GM19324 (cell line): ENCODE data around the gene UGGT2.
"Not testable (repeated sequence)": the region's sequence is repeated elsewhere in the genome, so short reads cannot be mapped to it uniquely, and the experiment has no call there.

Source experiments
- ATAC-seq: cut with Tn5 transposase; IDR thresholded peaks from one replicate; pipeline ENCODE4 v1.9.1; 2021; ENCODE audit warnings: mild to moderate bottlenecking, moderate library complexity; ENCODE audit not compliant: unreplicated experiment, low FRiP score

Gene UGGT2

GRCh38 chr13:96052656-96053002 lies 572 bp downstream of the UGGT2 start:
- ATAC-seq, result peak; percentile 37

GRCh38 chr13:96051946-96052345 lies 1.3 kb downstream of the UGGT2 start:
- not testable (repeated sequence) for ATAC-seq

GRCh38 chr13:96051491-96051890 lies 1.7 kb downstream of the UGGT2 start:
- not testable (repeated sequence) for ATAC-seq

- ATAC-seq, result not testable (repeated sequence)
Measured at GRCh38 chr13:96050955-96051354, 2.2 kb downstream of the UGGT2 start.

- not testable (repeated sequence) for ATAC-seq
Measured at GRCh38 chr13:96046449-96047126, 6.6 kb downstream of the UGGT2 start.

- no peak for ATAC-seq
Measured at GRCh38 chr13:96044238-96044637, 9.0 kb downstream of the UGGT2 start.

GRCh38 chr13:96041326-96042110 lies 11.7 kb downstream of the UGGT2 start:
- ATAC-seq, result no peak

GRCh38 chr13:96036515-96036914 lies 16.7 kb downstream of the UGGT2 start:
- no peak for ATAC-seq

GRCh38 chr13:96034662-96035061 lies 18.5 kb downstream of the UGGT2 start:
- ATAC-seq, result no peak

GRCh38 chr13:96033220-96034015 lies 19.8 kb downstream of the UGGT2 start:
- ATAC-seq, result no peak

GRCh38 chr13:96032717-96033116 lies 20.5 kb downstream of the UGGT2 start:
- no peak for ATAC-seq

- ATAC-seq, result no peak
Measured at GRCh38 chr13:96029002-96029401, 24.2 kb downstream of the UGGT2 start.

- ATAC-seq, result no peak
Measured at GRCh38 chr13:96027496-96027895, 25.7 kb downstream of the UGGT2 start.

- no peak for ATAC-seq
Measured at GRCh38 chr13:96025283-96025682, 27.9 kb downstream of the UGGT2 start.

- no peak for ATAC-seq
Measured at GRCh38 chr13:96020931-96021330, 32.3 kb downstream of the UGGT2 start.

GRCh38 chr13:96020155-96020575 lies 33.0 kb downstream of the UGGT2 start:
- peak; percentile 94 for ATAC-seq

GRCh38 chr13:96018135-96018534 lies 35.1 kb downstream of the UGGT2 start:
- no peak for ATAC-seq

GRCh38 chr13:96011291-96011872 lies 41.8 kb downstream of the UGGT2 start:
- peak; percentile 53 for ATAC-seq

GRCh38 chr13:96003304-96003703 lies 49.9 kb downstream of the UGGT2 start:
- ATAC-seq, result no peak

GRCh38 chr13:96002322-96003131 lies 50.7 kb downstream of the UGGT2 start:
- no peak for ATAC-seq
